H9 (cell line): ENCODE results near the gene TMEM147. TPM values are rescaled to one million over a fixed set of nuclear protein-coding genes. Genes with fewer than 3 reads are reported as not detected.

ENCODE experiments used
- DNase-seq: peaks from one replicate; pipeline ENCODE4 v3.0.0-alpha.2; 2017
- H2AFZ ChIP-seq: one replicate; pipeline ENCODE4 v1.6.1; 2013; ENCODE audit warnings: mild to moderate bottlenecking, low read length, control low read depth, moderate library complexity
- H2AK5ac ChIP-seq: 2 replicates; pipeline ENCODE4 v1.6.1; 2013; ENCODE audit warnings: low read length, control low read depth, mixed read lengths; ENCODE audit not compliant: insufficient read length
- H2BK120ac ChIP-seq: one replicate; pipeline ENCODE4 v1.6.1; 2013; ENCODE audit warnings: low read depth, mild to moderate bottlenecking, low read length, control low read depth, inconsistent platforms; ENCODE audit not compliant: poor library complexity, severe bottlenecking
- H2BK12ac ChIP-seq: 2 replicates; pipeline ENCODE4 v1.6.1; 2013; ENCODE audit warnings: low read length, control low read depth, mixed read lengths, low read depth; ENCODE audit not compliant: insufficient read length
- H2BK15ac ChIP-seq: 2 replicates; pipeline ENCODE4 v1.6.1; 2013; ENCODE audit warnings: low read depth, low read length, control low read depth
- H2BK20ac ChIP-seq: one replicate; pipeline ENCODE4 v1.6.1; 2013; ENCODE audit warnings: low read depth, mild to moderate bottlenecking, low read length, control low read depth, inconsistent platforms; ENCODE audit not compliant: poor library complexity, severe bottlenecking
- H2BK5ac ChIP-seq: 2 replicates; pipeline ENCODE4 v1.6.1; 2013; ENCODE audit warnings: low read length, control low read depth, mixed read lengths; ENCODE audit not compliant: insufficient read length
- H3K14ac ChIP-seq: 2 replicates; pipeline ENCODE4 v1.6.1; 2013; ENCODE audit warnings: low read length, control low read depth; ENCODE audit not compliant: insufficient read depth
- H3K18ac ChIP-seq: 2 replicates; pipeline ENCODE4 v1.6.1; 2013; ENCODE audit warnings: low read depth, mild to moderate bottlenecking, mixed read lengths, low read length, control low read depth; ENCODE audit not compliant: insufficient read length
- H3K23ac ChIP-seq: 2 replicates; pipeline ENCODE4 v1.6.1; 2013; ENCODE audit warnings: low read length, control low read depth, mixed read lengths, low read depth; ENCODE audit not compliant: insufficient read length
- H3K23me2 ChIP-seq: 2 replicates; pipeline ENCODE4 v1.6.1; 2013; ENCODE audit warnings: low read depth, mild to moderate bottlenecking, mixed read lengths, low read length, control low read depth; ENCODE audit not compliant: insufficient read length, poor library complexity, severe bottlenecking
- H3K27ac ChIP-seq: 2 replicates; pipeline ENCODE4 v1.5.1; 2013; ENCODE audit warnings: low read length, control low read depth, mixed read lengths, low read depth; ENCODE audit not compliant: insufficient read length
- H3K27me3 ChIP-seq: 2 replicates; pipeline ENCODE4 v1.6.1; 2013; ENCODE audit warnings: low read length, control low read depth, inconsistent platforms; ENCODE audit not compliant: insufficient read depth
- H3K4ac ChIP-seq: 2 replicates; pipeline ENCODE4 v1.6.1; 2013; ENCODE audit warnings: low read depth, mild to moderate bottlenecking, control low read depth, inconsistent platforms, low read length, moderate library complexity
- H3K4me1 ChIP-seq: 2 replicates; pipeline ENCODE4 v1.6.1; 2013; ENCODE audit warnings: low read length, control low read depth, inconsistent platforms; ENCODE audit not compliant: insufficient read depth
- H3K4me2 ChIP-seq: 2 replicates; pipeline ENCODE4 v1.6.1; 2013; ENCODE audit warnings: low read length, control low read depth, mixed read lengths; ENCODE audit not compliant: insufficient read length, insufficient read depth
- H3K56ac ChIP-seq: 2 replicates; pipeline ENCODE4 v1.6.1; 2013; ENCODE audit warnings: low read depth, mild to moderate bottlenecking, mixed read lengths, low read length, control low read depth; ENCODE audit not compliant: insufficient read length
- H3K79me1 ChIP-seq: 2 replicates; pipeline ENCODE4 v1.6.1; 2013; ENCODE audit warnings: low read depth, mild to moderate bottlenecking, moderate library complexity, low read length, control low read depth, inconsistent platforms; ENCODE audit not compliant: insufficient read depth, poor library complexity, severe bottlenecking
- H3K79me2 ChIP-seq: 2 replicates; pipeline ENCODE4 v1.6.1; 2013; ENCODE audit warnings: low read length, control low read depth, inconsistent platforms; ENCODE audit not compliant: insufficient read depth
- H3K9ac ChIP-seq: 2 replicates; pipeline ENCODE4 v1.6.1; 2013; ENCODE audit warnings: low read length, control low read depth, mixed read lengths; ENCODE audit not compliant: insufficient read length; ENCODE audit errors: extremely low read depth
- H3K9me3 ChIP-seq: one replicate; pipeline ENCODE4 v1.6.1; 2013; ENCODE audit warnings: low read depth, low read length, inconsistent platforms; ENCODE audit not compliant: control insufficient read depth
- H3T11ph ChIP-seq: one replicate; pipeline ENCODE4 v1.6.1; 2013; ENCODE audit warnings: mild to moderate bottlenecking, low read length, control low read depth, inconsistent platforms
- H4K20me1 ChIP-seq: one replicate; pipeline ENCODE4 v1.6.1; 2013; ENCODE audit not compliant: control insufficient read depth, insufficient read length, insufficient read depth
- H4K5ac ChIP-seq: 2 replicates; pipeline ENCODE4 v1.6.1; 2013; ENCODE audit warnings: low read depth, mild to moderate bottlenecking, mixed read lengths, low read length, control low read depth; ENCODE audit not compliant: insufficient read length
- H4K8ac ChIP-seq: replicated peaks from 2 replicates; pipeline ENCODE4 v1.6.1; 2013; ENCODE audit warnings: low read length, control low read depth, mixed read lengths, low read depth; ENCODE audit not compliant: insufficient read length
- H4K91ac ChIP-seq: 2 replicates; pipeline ENCODE4 v1.6.1; 2013; ENCODE audit warnings: low read depth, mild to moderate bottlenecking, moderate library complexity, mixed read lengths, low read length, control low read depth; ENCODE audit not compliant: insufficient read length
- H3K27ac Mint-ChIP-seq, 3 experiments: 2 replicates in 2 of 3; 3 replicates in 1 of 3; pipeline ENCODE4 v1.8.0; 2020 to 2021; ENCODE audit warnings: mixed read lengths in 3 of 3, mild to moderate bottlenecking in 1 of 3, moderate library complexity in 1 of 3
- H3K27me3 Mint-ChIP-seq: 2 replicates; pipeline ENCODE4 v1.8.0; 2021; ENCODE audit warnings: low read depth, mild to moderate bottlenecking, moderate library complexity, mixed read lengths
- H3K36me3 Mint-ChIP-seq, 3 experiments: 2 replicates in 2 of 3; 3 replicates in 1 of 3; pipeline ENCODE4 v1.8.0; 2020 to 2021; ENCODE audit warnings: low read depth in 3 of 3, mixed read lengths in 3 of 3; ENCODE audit not compliant: insufficient read depth in 1 of 3
- H3K4me1 Mint-ChIP-seq, 2 experiments: 2 replicates each; pipeline ENCODE4 v1.8.0; 2020; ENCODE audit warnings: mixed read lengths in 2 of 2
- H3K4me3 Mint-ChIP-seq, 2 experiments: 2 replicates in 1 of 2; 3 replicates in 1 of 2; pipeline ENCODE4 v1.8.0; 2020 to 2021; ENCODE audit warnings: mild to moderate bottlenecking in 2 of 2, mixed read lengths in 2 of 2, moderate library complexity in 1 of 2
- H3K9me3 Mint-ChIP-seq, 2 experiments: 2 replicates in 1 of 2; 3 replicates in 1 of 2; pipeline ENCODE4 v1.8.0; 2020; ENCODE audit warnings: mild to moderate bottlenecking in 2 of 2, mixed read lengths in 2 of 2, moderate library complexity in 1 of 2
- WGBS: extraction: QIAGEN DNeasy Blood & Tissue Kit; methylation state at CpG from one replicate; pipeline ENCODE4 v1.1.7; 2013; ENCODE audit warnings: missing lambda C conversion rate, low lambda C conversion rate, mixed read lengths; ENCODE audit not compliant: insufficient read length; ENCODE audit errors: extremely low coverage; 5-methylcytosine and 5-hydroxymethylcytosine counted together
- total RNA-seq: library from RNA; stranded (reverse); gene quantifications from 2 replicates; pipeline ENCODE4 v1.2.1, GENCODE V29; 2021
- TF ChIP-seq, protein P1 (sequence below): fragments of 200-600 bp; sonication (generic); conservative IDR thresholded peaks from 3 replicates; pipeline ENCODE4 v1.8.0; 2021; ENCODE audit warnings: antibody characterized with exemption, mild to moderate bottlenecking

Gene TMEM147
- total RNA-seq, 1 experiment from 2014 or later = 125 TPM

DNA sequence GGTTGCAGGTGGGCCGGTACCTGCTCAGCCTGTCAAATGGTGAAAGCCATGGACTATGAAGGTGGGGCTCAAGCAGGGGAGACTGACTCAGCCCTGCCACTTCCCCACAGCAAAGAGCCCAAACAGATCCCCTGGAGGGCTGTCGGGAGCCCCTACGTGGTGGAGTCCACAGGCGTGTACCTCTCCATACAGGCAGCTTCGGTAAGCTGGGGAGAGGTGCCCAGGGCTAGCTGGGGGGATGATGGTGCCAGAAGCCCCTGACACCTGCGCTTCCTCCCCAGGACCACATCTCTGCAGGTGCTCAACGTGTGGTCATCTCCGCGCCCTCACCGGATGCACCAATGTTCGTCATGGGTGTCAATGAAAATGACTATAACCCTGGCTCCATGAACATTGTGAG lies 3.2 kb upstream of the TMEM147 start:
- no peaks in the 10 kb centered on the region for H3K79me1 ChIP-seq
- H3K36me3 Mint-ChIP-seq = peaks cover 21 to 49% (median 42%) of the 10 kb centered on the region in 3 experiments; a peak in 6 of 7 replicates
- H4K91ac ChIP-seq = no peak overlapping the region
- no peak overlapping the region for H4K5ac ChIP-seq
- peaks cover 31 to 34% of the 10 kb centered on the region in 2 experiments for H3K4me1 Mint-ChIP-seq
- H2BK12ac ChIP-seq = no peak overlapping the region
- H4K20me1 ChIP-seq = no peaks in the 10 kb centered on the region
- H3K23me2 ChIP-seq = peaks cover 13% of the 10 kb centered on the region
- H4K8ac ChIP-seq = no peak overlapping the region
- peaks cover 8% of the 10 kb centered on the region; the same call in 1 of the 2 replicates for H3K4me1 ChIP-seq
- peaks cover 5% of the 10 kb centered on the region; the same call in 1 of the 2 replicates for H3K79me2 ChIP-seq
- H3K27ac Mint-ChIP-seq = no peak overlapping the region
- no peak for DNase-seq
- H3K27me3 Mint-ChIP-seq = no peaks in the 10 kb centered on the region
- no peak overlapping the region for H3K4me2 ChIP-seq
- no peak overlapping the region for H3K56ac ChIP-seq
- no peaks in the 10 kb centered on the region for H3K9me3 Mint-ChIP-seq
- no peak overlapping the region for H3K27ac ChIP-seq
- H2BK120ac ChIP-seq = no peak overlapping the region
- H2AFZ ChIP-seq = no peak overlapping the region
- no CpG with 5 or more reads among the region's 11 CpGs for WGBS
- TF ChIP-seq, protein P1, sequence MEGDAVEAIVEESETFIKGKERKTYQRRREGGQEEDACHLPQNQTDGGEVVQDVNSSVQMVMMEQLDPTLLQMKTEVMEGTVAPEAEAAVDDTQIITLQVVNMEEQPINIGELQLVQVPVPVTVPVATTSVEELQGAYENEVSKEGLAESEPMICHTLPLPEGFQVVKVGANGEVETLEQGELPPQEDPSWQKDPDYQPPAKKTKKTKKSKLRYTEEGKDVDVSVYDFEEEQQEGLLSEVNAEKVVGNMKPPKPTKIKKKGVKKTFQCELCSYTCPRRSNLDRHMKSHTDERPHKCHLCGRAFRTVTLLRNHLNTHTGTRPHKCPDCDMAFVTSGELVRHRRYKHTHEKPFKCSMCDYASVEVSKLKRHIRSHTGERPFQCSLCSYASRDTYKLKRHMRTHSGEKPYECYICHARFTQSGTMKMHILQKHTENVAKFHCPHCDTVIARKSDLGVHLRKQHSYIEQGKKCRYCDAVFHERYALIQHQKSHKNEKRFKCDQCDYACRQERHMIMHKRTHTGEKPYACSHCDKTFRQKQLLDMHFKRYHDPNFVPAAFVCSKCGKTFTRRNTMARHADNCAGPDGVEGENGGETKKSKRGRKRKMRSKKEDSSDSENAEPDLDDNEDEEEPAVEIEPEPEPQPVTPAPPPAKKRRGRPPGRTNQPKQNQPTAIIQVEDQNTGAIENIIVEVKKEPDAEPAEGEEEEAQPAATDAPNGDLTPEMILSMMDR = no peak
- H3K4ac ChIP-seq = no peak overlapping the region
- H2BK15ac ChIP-seq = no peak overlapping the region
- H2BK5ac ChIP-seq = no peak overlapping the region
- H3K14ac ChIP-seq = no peak overlapping the region
- H3T11ph ChIP-seq = no peak overlapping the region
- no peak overlapping the region; a peak in 1 of 5 replicates for H3K4me3 Mint-ChIP-seq
- H3K9me3 ChIP-seq = no peaks in the 10 kb centered on the region
- no peak overlapping the region for H3K23ac ChIP-seq
- no peak overlapping the region for H3K9ac ChIP-seq
- no peaks in the 10 kb centered on the region for H3K27me3 ChIP-seq
- no peak overlapping the region for H3K18ac ChIP-seq
- no peak overlapping the region for H2BK20ac ChIP-seq
- H2AK5ac ChIP-seq = no peak overlapping the region
